Osteoblast (primary cell): ENCODE data around the gene SYT12. TPM values are rescaled to one million over a fixed set of nuclear protein-coding genes. Genes with fewer than 3 reads are reported as not detected.

Source experiments
- DNase-seq: peaks from one replicate; pipeline ENCODE4 v3.0.0; 2011; ENCODE audit warnings: low spot score, mixed read lengths; ENCODE audit not compliant: insufficient read length; ENCODE audit errors: missing footprints
- H2AFZ ChIP-seq: 2 replicates; pipeline ENCODE4 v1.6.0; 2011; ENCODE audit warnings: mild to moderate bottlenecking, low read length
- H3K27ac ChIP-seq: 2 replicates; pipeline ENCODE4 v1.5.1; 2011; ENCODE audit warnings: mild to moderate bottlenecking, low read depth, low read length, moderate library complexity
- H3K27me3 ChIP-seq: 2 replicates; pipeline ENCODE4 v1.6.0; 2012; ENCODE audit warnings: mild to moderate bottlenecking, control low read depth, inconsistent platforms, low read length, moderate library complexity; ENCODE audit not compliant: insufficient read depth
- H3K36me3 ChIP-seq: 2 replicates; pipeline ENCODE4 v1.5.1; 2011; ENCODE audit warnings: mild to moderate bottlenecking, low read length, control low read depth, moderate library complexity; ENCODE audit not compliant: insufficient read depth
- H3K4me1 ChIP-seq: 2 replicates; pipeline ENCODE4 v1.5.1; 2011; ENCODE audit warnings: mild to moderate bottlenecking, low read length, control low read depth, moderate library complexity; ENCODE audit not compliant: insufficient read depth
- H3K4me2 ChIP-seq: 2 replicates; pipeline ENCODE4 v1.6.0; 2011; ENCODE audit warnings: mild to moderate bottlenecking, low read length; ENCODE audit not compliant: insufficient read depth
- H3K4me3 ChIP-seq: fragments of 200-600 bp; sonication (generic); 3 replicates; pipeline ENCODE4 v1.5.1; 2012; ENCODE audit warnings: mild to moderate bottlenecking, low read length, inconsistent platforms; ENCODE audit not compliant: insufficient read depth
- H3K79me2 ChIP-seq: 2 replicates; pipeline ENCODE4 v1.6.0; 2012; ENCODE audit warnings: mild to moderate bottlenecking, low read length, control low read depth, inconsistent platforms; ENCODE audit not compliant: insufficient read depth
- H3K9me3 ChIP-seq: 2 replicates; pipeline ENCODE4 v1.5.1; 2011; ENCODE audit warnings: low read depth, low read length, control low read depth
- H4K20me1 ChIP-seq: 2 replicates; pipeline ENCODE4 v1.6.0; 2012; ENCODE audit warnings: mild to moderate bottlenecking, low read length, control low read depth; ENCODE audit not compliant: insufficient read depth
- total RNA-seq: library from RNA; depleted of rRNA; stranded (reverse); fragments of >200 nt; gene quantifications from 2 replicates; pipeline ENCODE4 v1.2.3, GENCODE V29; 2012
- TF ChIP-seq, protein P1 (sequence below): IDR thresholded peaks from 2 replicates; pipeline ENCODE4 v1.5.1; 2011; ENCODE audit warnings: mild to moderate bottlenecking, low read depth, low read length, moderate library complexity; ENCODE audit errors: extremely low read depth

The SYT12 gene
- total RNA-seq, 1 donor = 4.0 TPM

DNA sequence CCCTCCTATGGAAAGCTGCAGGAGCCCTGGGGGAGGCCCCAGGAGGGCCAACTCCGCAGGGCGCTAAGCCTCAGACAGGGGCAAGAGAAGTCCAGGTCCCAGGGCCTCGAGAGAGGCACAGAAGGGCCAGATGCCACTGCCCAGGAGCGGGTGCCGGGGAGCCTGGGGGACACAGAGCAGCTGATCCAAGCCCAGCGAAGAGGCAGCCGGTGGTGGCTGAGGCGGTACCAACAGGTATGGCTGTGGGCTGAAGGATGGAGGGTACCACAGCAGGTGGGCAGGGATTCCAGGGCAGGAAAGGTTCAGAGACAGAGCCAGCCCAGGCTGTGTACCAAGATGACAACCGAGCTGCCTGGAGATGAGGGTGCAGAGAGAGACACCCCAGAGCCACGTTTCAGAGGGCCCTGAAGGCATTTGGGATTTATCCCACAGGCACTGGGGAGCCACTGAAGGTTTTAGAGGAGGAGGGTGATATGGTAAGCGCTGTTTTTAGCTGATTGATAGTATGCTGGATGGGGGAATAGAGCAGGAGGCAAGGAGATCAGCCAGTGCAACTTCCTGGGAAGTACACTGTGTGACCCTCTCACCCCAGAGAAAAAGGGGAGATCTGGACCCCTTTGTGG lies 47.4 kb upstream of the SYT12 start:
- no peak overlapping the region for H3K4me2 ChIP-seq
- H3K27ac ChIP-seq = no peak overlapping the region
- no peaks in the 10 kb centered on the region for H3K27me3 ChIP-seq
- peaks cover 4% of the 10 kb centered on the region for H3K9me3 ChIP-seq
- H3K36me3 ChIP-seq = no peaks in the 10 kb centered on the region
- H3K4me3 ChIP-seq = no peak overlapping the region
- TF ChIP-seq, protein P1, sequence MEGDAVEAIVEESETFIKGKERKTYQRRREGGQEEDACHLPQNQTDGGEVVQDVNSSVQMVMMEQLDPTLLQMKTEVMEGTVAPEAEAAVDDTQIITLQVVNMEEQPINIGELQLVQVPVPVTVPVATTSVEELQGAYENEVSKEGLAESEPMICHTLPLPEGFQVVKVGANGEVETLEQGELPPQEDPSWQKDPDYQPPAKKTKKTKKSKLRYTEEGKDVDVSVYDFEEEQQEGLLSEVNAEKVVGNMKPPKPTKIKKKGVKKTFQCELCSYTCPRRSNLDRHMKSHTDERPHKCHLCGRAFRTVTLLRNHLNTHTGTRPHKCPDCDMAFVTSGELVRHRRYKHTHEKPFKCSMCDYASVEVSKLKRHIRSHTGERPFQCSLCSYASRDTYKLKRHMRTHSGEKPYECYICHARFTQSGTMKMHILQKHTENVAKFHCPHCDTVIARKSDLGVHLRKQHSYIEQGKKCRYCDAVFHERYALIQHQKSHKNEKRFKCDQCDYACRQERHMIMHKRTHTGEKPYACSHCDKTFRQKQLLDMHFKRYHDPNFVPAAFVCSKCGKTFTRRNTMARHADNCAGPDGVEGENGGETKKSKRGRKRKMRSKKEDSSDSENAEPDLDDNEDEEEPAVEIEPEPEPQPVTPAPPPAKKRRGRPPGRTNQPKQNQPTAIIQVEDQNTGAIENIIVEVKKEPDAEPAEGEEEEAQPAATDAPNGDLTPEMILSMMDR = no peak
- H3K4me1 ChIP-seq = peaks cover 15% of the 10 kb centered on the region
- no peaks in the 10 kb centered on the region for H3K79me2 ChIP-seq
- no peaks in the 10 kb centered on the region for H4K20me1 ChIP-seq
- peak; percentile 18 for DNase-seq
- H2AFZ ChIP-seq = no peak overlapping the region

DNA sequence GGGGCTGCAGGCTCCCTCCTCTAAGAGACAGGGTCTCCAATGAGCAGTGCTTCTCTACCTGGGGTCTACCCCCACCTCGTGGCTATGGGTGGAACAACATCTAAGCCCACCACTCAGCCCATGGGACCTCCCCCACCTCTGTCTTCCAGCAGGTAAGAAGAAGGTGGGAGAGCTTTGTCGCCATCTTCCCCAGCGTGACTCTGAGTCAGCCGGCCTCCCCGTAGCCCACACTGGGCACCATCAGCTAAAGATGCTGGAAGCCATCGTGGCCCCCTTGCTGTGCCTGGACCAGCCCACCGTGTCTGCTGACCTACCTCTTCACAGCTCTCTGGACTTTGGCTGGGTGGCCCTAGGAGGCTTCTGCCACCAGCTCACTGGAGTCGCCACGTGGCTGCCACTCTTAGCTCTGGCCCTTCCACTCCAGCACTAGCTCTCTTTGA lies 46.9 kb upstream of the SYT12 start:
- Histone ChIP-seq H4K20me1 (no peaks in the 10 kb centered on the region), H3K4me2 (no peak overlapping the region), H3K9me3 (peaks cover 4% of the 10 kb centered on the region), H3K4me1 (peaks cover 12% of the 10 kb centered on the region), H3K36me3 (no peaks in the 10 kb centered on the region), H3K27me3 (no peaks in the 10 kb centered on the region), H3K27ac (no peak overlapping the region), H3K4me3 (no peak overlapping the region), H2AFZ (no peak overlapping the region), H3K79me2 (no peaks in the 10 kb centered on the region)
- peak; percentile 18 for DNase-seq
- TF ChIP-seq, protein P1 = peak; percentile 70

DNA sequence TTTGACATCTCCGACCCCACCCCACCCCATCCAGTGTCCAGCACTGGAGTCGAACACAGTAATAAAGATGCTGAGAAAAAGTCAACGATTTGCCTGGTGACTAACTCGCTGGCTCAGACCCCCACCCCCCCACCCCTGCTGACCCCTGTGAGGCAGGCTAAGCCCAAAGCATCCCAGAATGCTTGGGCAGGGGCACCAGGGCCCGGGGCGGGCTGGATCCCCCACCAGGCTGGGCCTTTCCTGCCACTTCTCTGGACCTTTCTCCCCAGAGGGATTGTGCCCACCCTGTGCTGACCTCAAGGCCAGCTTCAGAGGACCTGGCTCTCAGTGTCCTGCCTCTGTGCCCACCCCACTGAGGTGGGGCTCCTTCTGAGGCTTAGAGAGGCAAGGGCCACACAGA lies 46.0 kb upstream of the SYT12 start:
- DNase-seq = no peak
- TF ChIP-seq, protein P1 = no peak

DNA sequence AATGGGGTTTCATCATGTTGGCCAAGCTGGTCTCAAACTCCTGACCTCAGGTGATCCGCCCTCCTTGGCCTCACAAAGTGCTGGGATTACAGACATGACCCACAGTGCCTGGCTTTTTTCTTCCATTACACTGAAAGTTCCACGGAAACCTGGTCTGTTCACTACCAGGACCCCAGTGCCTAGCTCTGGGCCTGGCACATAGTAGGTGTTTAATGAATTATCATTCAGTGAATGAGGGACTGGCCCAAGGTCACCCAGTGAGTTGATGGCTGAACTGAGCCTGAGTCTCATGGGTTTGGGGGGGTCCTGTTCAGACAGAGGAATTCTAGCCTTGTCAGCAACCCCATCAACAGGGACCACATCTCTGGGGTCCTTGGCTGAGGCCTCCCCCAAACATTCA lies 44.7 kb upstream of the SYT12 start:
- H3K36me3 ChIP-seq = no peaks in the 10 kb centered on the region
- no peak overlapping the region for H3K4me2 ChIP-seq
- no peak for DNase-seq
- peaks cover 15% of the 10 kb centered on the region for H3K4me1 ChIP-seq
- no peaks in the 10 kb centered on the region for H3K27me3 ChIP-seq
- no peaks in the 10 kb centered on the region for H3K79me2 ChIP-seq
- no peak overlapping the region for H2AFZ ChIP-seq
- H3K4me3 ChIP-seq = no peak overlapping the region
- TF ChIP-seq, protein P1 = no peak
- H3K9me3 ChIP-seq = peaks cover 4% of the 10 kb centered on the region
- H4K20me1 ChIP-seq = no peaks in the 10 kb centered on the region
- H3K27ac ChIP-seq = no peak overlapping the region

More for the DNA sequence above, 46.0 kb upstream of the SYT12 start:
- Histone ChIP-seq H4K20me1 (no peaks in the 10 kb centered on the region), H3K27ac (no peak overlapping the region), H3K9me3 (peaks cover 4% of the 10 kb centered on the region), H3K36me3 (no peaks in the 10 kb centered on the region), H3K79me2 (no peaks in the 10 kb centered on the region), H2AFZ (no peak overlapping the region), H3K4me3 (no peak overlapping the region), H3K4me2 (no peak overlapping the region), H3K4me1 (peaks cover 10% of the 10 kb centered on the region), H3K27me3 (no peaks in the 10 kb centered on the region)
